ENCODE measurements around the gene LOXL1. TPM values are rescaled to one million over a fixed set of nuclear protein-coding genes. Genes with fewer than 3 reads are reported as not detected.

Gene LOXL1
- total RNA-seq, 2 donors from 2014 or later = 2.3 to 6.9 TPM

DNA sequence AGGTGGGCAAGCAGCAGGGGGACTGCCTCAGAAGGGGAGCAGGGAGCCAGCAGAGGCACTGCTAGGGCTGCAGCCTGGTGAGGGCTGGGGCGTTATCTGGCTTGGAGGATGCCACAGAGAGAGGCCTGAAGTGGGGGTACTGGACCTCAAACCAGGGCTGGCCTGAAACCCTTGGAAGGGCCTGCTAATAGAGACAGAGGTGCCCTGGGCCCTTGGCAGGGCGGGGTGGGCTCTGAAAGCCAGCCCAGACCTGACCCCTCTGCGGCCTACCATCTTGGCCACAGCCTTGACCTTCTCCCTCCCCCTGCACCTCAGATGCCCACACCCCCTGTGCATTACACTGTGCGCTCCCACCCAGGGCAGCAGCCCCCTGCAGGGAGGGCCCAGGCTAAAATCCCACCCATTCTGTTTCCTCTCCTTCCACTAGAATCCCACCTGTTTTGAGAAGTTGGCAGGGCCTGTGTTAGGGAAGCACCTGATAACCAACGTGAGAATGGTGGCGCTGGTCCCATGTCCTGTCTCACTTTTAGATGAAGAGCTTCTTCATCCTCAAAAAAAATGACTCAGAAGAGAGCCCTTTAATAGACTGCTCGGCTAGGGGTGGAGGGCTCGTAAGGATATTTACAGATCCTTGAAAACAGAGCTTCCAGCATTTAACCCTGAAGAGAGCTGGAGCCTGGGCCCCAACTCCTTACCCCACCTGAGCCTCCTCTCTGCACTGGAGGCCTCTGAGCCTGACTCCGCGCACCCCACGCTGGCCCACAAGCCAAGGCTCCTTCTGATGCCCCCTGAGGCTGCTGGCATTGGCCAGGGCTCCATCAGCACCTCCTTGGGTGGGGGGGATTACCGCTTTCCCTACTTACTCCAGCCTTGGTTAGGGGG lies 29.8 kb downstream of the LOXL1 start:
- H3K27me3 ChIP-seq = no peaks in the 10 kb centered on the region
- H3K4me1 ChIP-seq = peaks cover 4% of the 10 kb centered on the region
- H3K9me3 ChIP-seq = no peaks in the 10 kb centered on the region
- H3K9ac ChIP-seq (ENCODE audit: low read depth in 2 of 2, low read length in 2 of 2) = no peak overlapping the region
- H3K4me3 ChIP-seq = no peak overlapping the region
- no peak overlapping the region for H3K27ac ChIP-seq
- intact Hi-C loops (cut with DNase I) = no loop called here
- no peak for TF ChIP-seq CTCF (IDR thresholded peaks at IDR 0.05)
- no peak for DNase-seq
- H3K36me3 ChIP-seq = no peaks in the 10 kb centered on the region

- intact Hi-C loops (cut with DNase I) = no loop called here
- no peak for TF ChIP-seq CTCF (IDR thresholded peaks at IDR 0.05)
- DNase-seq = no peak
- Histone ChIP-seq H3K9ac (ENCODE audit: low read depth in 2 of 2, low read length in 2 of 2) (no peak overlapping the region), H3K4me1 (peaks cover 3% of the 10 kb centered on the region), H3K27me3 (no peaks in the 10 kb centered on the region), H3K9me3 (no peaks in the 10 kb centered on the region), H3K36me3 (no peaks in the 10 kb centered on the region), H3K27ac (no peak overlapping the region), H3K4me3 (no peak overlapping the region)
These were observed 30.5 kb downstream of the LOXL1 start for GRCh38 chr15:73956743-73957135.

DNA sequence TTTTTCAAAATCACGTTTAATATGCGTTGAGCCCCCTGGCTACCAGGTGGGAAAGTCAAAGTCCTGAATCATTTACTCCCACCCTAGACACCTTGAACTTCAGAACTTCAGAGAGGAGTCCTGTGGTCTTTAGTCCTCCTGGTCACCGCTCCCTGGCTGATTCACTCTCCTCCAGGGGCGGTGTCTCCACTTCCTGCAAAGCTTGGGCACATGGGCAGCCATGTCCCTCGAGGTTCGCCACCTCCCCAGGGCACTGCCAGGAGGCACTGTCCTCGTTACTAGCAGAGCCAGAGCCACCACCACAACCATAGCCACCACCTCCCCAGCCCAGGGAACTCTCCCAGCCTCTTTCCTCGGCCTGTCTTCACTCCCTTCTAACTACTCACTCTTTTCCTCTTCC lies 31.0 kb downstream of the LOXL1 start:
- H3K27ac ChIP-seq = no peak overlapping the region
- H3K4me3 ChIP-seq = no peak overlapping the region
- no peak for DNase-seq
- intact Hi-C loops (cut with DNase I) = no loop called here
- no peaks in the 10 kb centered on the region for H3K36me3 ChIP-seq
- no peaks in the 10 kb centered on the region for H3K9me3 ChIP-seq
- TF ChIP-seq CTCF (IDR thresholded peaks at IDR 0.05) = no peak
- H3K9ac ChIP-seq (ENCODE audit: low read depth in 2 of 2, low read length in 2 of 2) = no peak overlapping the region
- H3K27me3 ChIP-seq = no peaks in the 10 kb centered on the region
- no peaks in the 10 kb centered on the region for H3K4me1 ChIP-seq

- no peak overlapping the region for H3K4me3 ChIP-seq
- intact Hi-C loops (cut with DNase I) = no loop called here
- H3K36me3 ChIP-seq = no peaks in the 10 kb centered on the region
- H3K27ac ChIP-seq = no peak overlapping the region
- TF ChIP-seq CTCF (IDR thresholded peaks at IDR 0.05) = no peak
- no peaks in the 10 kb centered on the region for H3K9me3 ChIP-seq
- DNase-seq = no peak
- H3K9ac ChIP-seq (ENCODE audit: low read depth in 2 of 2, low read length in 2 of 2) = no peak overlapping the region
- no peaks in the 10 kb centered on the region for H3K27me3 ChIP-seq
- H3K4me1 ChIP-seq = no peaks in the 10 kb centered on the region
These were observed 31.5 kb downstream of the LOXL1 start for GRCh38 chr15:73957785-73958184.

DNA sequence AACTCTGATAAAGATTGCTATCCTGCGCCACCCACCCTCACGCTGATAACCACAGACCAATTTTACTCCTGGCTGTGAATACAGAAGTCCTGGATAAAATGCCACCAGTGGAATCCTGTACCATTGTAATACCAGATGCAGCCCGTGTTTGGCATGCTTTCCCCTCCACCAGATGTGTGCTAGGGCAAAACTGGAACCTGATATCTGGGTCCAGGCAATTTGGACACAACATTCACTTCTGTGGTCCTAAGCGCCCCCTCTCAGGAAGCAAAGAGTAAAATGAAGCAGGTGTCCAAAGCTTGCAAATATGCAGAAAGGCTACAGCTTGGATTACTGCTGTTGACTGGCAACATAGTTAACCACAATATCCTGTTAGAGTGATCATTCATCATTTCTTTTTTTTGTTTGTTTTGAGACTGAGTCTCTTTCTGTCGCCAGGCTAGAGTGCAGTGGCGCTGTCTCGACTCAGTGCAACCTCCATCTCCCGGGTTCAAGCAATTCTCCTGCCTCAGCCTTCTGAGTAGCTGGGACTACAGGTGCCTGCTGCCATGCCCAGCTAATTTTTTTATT lies 32.8 kb downstream of the LOXL1 start:
- no peak overlapping the region for H3K9ac ChIP-seq (ENCODE audit: low read depth in 2 of 2, low read length in 2 of 2)
- H3K27ac ChIP-seq = no peak overlapping the region
- H3K27me3 ChIP-seq = no peaks in the 10 kb centered on the region
- no peaks in the 10 kb centered on the region for H3K9me3 ChIP-seq
- H3K36me3 ChIP-seq = no peaks in the 10 kb centered on the region
- no peaks in the 10 kb centered on the region for H3K4me1 ChIP-seq
- no peak overlapping the region for H3K4me3 ChIP-seq
- intact Hi-C loops (cut with DNase I) = no loop called here
- TF ChIP-seq CTCF (IDR thresholded peaks at IDR 0.05) = no peak
- DNase-seq = no peak

Data from colonic mucosa (tissue), 4 donors.